ENCODE measurements around the gene RGS4. TPM values are rescaled to one million over a fixed set of nuclear protein-coding genes. Genes with fewer than 3 reads are reported as not detected.

The RGS4 gene
- total RNA-seq, 1 experiment from 2014 or later, result not detected

DNA sequence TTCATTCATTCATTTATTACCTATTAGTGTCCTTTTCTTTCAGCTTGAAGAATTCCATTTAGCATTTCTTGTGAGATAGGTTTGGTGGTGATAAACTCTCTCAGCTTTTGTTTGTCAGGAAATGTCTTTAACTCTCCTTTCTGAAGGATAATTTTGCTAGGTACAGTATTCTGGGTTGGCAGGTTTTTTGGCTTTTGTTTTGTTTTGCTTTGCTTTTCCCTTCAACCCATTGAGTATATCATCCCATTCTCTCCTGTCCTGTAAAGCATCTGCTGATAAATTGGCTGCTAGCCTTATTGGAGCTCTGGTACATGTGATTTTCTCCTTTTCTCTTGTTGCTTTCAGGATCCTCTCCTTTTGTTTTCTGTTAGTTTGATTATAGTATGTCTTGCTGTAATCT, 47.0 kb upstream of the RGS4 start:
- no peak for DNase-seq
- Histone ChIP-seq H3K4ac (ENCODE audit: low read depth, low read length) (no peak overlapping the region), H3K9me3 (ENCODE audit: control insufficient read depth, low read depth, low read length) (no peaks in the 10 kb centered on the region), H3K14ac (ENCODE audit: insufficient read depth, low read length) (no peak overlapping the region), H2BK12ac (ENCODE audit: insufficient read length, low read depth, low read length) (no peak overlapping the region), H3K18ac (ENCODE audit: insufficient read length, low read depth, low read length) (no peak overlapping the region), H3K4me1 (ENCODE audit: insufficient read depth, low read length) (no peaks in the 10 kb centered on the region; the same call in 1 of the 2 replicates), H2AK5ac (ENCODE audit: insufficient read length, low read length) (no peak overlapping the region), H4K20me1 (ENCODE audit: control insufficient read depth, insufficient read depth, insufficient read length) (no peaks in the 10 kb centered on the region), H2BK120ac (ENCODE audit: low read depth, low read length, poor library complexity, severe bottlenecking) (no peak overlapping the region), H3K79me1 (ENCODE audit: insufficient read depth, low read depth, low read length, poor library complexity, severe bottlenecking) (no peaks in the 10 kb centered on the region), H3K27ac (ENCODE audit: insufficient read length, low read depth, low read length) (no peak overlapping the region), H4K8ac (replicated peaks; ENCODE audit: insufficient read length, low read depth, low read length) (no peak overlapping the region), H3T11ph (ENCODE audit: low read length) (no peak overlapping the region), H2BK20ac (ENCODE audit: low read depth, low read length, poor library complexity, severe bottlenecking) (no peak overlapping the region), H3K9ac (ENCODE audit: extremely low read depth, insufficient read length, low read length) (no peak overlapping the region), H3K79me2 (ENCODE audit: insufficient read depth, low read length) (no peaks in the 10 kb centered on the region), H3K23ac (ENCODE audit: insufficient read length, low read depth, low read length) (no peak overlapping the region), H3K4me2 (ENCODE audit: insufficient read depth, insufficient read length, low read length) (no peak overlapping the region), H3K23me2 (ENCODE audit: insufficient read length, low read depth, low read length, poor library complexity, severe bottlenecking) (no peaks in the 10 kb centered on the region), H2BK15ac (ENCODE audit: low read depth, low read length) (no peak overlapping the region), H3K56ac (ENCODE audit: insufficient read length, low read depth, low read length) (no peak overlapping the region), H4K91ac (ENCODE audit: insufficient read length, low read depth, low read length) (no peak overlapping the region), H2BK5ac (ENCODE audit: insufficient read length, low read length) (no peak overlapping the region), H4K5ac (ENCODE audit: insufficient read length, low read depth, low read length) (no peak overlapping the region), H2AFZ (ENCODE audit: low read length) (no peak overlapping the region), H3K27me3 (ENCODE audit: insufficient read depth, low read length) (no peaks in the 10 kb centered on the region)
- no peaks in the 10 kb centered on the region for H3K27me3 Mint-ChIP-seq (ENCODE audit: low read depth)
- peaks cover 10 to 13% of the 10 kb centered on the region in 2 experiments for H3K9me3 Mint-ChIP-seq
- peaks cover 0 to 13% (median 3%) of the 10 kb centered on the region in 3 experiments; a peak in 5 of 7 replicates for H3K36me3 Mint-ChIP-seq (ENCODE audit: insufficient read depth in 1 of 3, low read depth in 3 of 3)
- H3K27ac Mint-ChIP-seq, result no peak overlapping the region
- no peak overlapping the region for H3K4me3 Mint-ChIP-seq
- TF ChIP-seq, protein P1, sequence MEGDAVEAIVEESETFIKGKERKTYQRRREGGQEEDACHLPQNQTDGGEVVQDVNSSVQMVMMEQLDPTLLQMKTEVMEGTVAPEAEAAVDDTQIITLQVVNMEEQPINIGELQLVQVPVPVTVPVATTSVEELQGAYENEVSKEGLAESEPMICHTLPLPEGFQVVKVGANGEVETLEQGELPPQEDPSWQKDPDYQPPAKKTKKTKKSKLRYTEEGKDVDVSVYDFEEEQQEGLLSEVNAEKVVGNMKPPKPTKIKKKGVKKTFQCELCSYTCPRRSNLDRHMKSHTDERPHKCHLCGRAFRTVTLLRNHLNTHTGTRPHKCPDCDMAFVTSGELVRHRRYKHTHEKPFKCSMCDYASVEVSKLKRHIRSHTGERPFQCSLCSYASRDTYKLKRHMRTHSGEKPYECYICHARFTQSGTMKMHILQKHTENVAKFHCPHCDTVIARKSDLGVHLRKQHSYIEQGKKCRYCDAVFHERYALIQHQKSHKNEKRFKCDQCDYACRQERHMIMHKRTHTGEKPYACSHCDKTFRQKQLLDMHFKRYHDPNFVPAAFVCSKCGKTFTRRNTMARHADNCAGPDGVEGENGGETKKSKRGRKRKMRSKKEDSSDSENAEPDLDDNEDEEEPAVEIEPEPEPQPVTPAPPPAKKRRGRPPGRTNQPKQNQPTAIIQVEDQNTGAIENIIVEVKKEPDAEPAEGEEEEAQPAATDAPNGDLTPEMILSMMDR (conservative IDR thresholded peaks at IDR 0.05), result no peak
- H3K4me1 Mint-ChIP-seq, result peaks cover 7 to 8% of the 10 kb centered on the region in 2 experiments
